GM21576 (cell line): ENCODE results near the gene FIBP.

Source experiments
- ATAC-seq: cut with Tn5 transposase; IDR thresholded peaks from one replicate; pipeline ENCODE4 v1.9.1; 2021; ENCODE audit warnings: mild to moderate bottlenecking, moderate library complexity; ENCODE audit not compliant: unreplicated experiment

Gene FIBP

GRCh38 chr11:65888163-65888814, at the start of gene FIBP:
Gene FIBP, minus strand, starts transcription at chr11:65888471. Its CDS starts 53 bp downstream, at chr11:65888418.
- peak; percentile 38 for ATAC-seq

- ATAC-seq, result no peak
Observed at GRCh38 chr11:65937766-65938165, 49.5 kb upstream of the FIBP start.

- no peak for ATAC-seq
Observed at GRCh38 chr11:65934014-65934413, 45.7 kb upstream of the FIBP start.

- no peak for ATAC-seq
Observed at GRCh38 chr11:65932558-65932919, 44.3 kb upstream of the FIBP start.

- ATAC-seq, result no peak
Observed at GRCh38 chr11:65931773-65932557, 43.7 kb upstream of the FIBP start.

- ATAC-seq, result no peak
Observed at GRCh38 chr11:65928667-65929066, 40.4 kb upstream of the FIBP start.

- ATAC-seq, result no peak
Observed at GRCh38 chr11:65927904-65928397, 39.7 kb upstream of the FIBP start.

GRCh38 chr11:65925397-65925796, 37.1 kb upstream of the FIBP start:
- no peak for ATAC-seq

- no peak for ATAC-seq
Observed at GRCh38 chr11:65922565-65922964, 34.3 kb upstream of the FIBP start.

GRCh38 chr11:65921876-65922275, 33.6 kb upstream of the FIBP start:
- no peak for ATAC-seq

GRCh38 chr11:65921033-65921555, 32.8 kb upstream of the FIBP start:
- ATAC-seq, result no peak

- ATAC-seq, result no peak
Observed at GRCh38 chr11:65920372-65920802, 32.1 kb upstream of the FIBP start.

GRCh38 chr11:65919573-65920371, 31.5 kb upstream of the FIBP start:
- ATAC-seq, result peak; percentile 20

GRCh38 chr11:65919141-65919572, 30.9 kb upstream of the FIBP start, which contains the start of gene DRAP1:
Gene DRAP1, plus strand, starts transcription at chr11:65919426. Its CDS starts 76 bp downstream, at chr11:65919502.
- peak; percentile 78 for ATAC-seq

- peak; percentile 42 for ATAC-seq
Observed at GRCh38 chr11:65918211-65919140, 30.2 kb upstream of the FIBP start, which contains the start of gene C11orf68. Gene C11orf68, minus strand, starts transcription at chr11:65919062. Its CDS starts 31 bp downstream, at chr11:65919031.

GRCh38 chr11:65917434-65918210, 29.4 kb upstream of the FIBP start:
- ATAC-seq, result no peak

- no peak for ATAC-seq
Observed at GRCh38 chr11:65917077-65917433, 28.8 kb upstream of the FIBP start.

- no peak for ATAC-seq
Observed at GRCh38 chr11:65916391-65916790, 28.1 kb upstream of the FIBP start.

GRCh38 chr11:65915821-65916251, 27.6 kb upstream of the FIBP start:
- ATAC-seq, result no peak
